GM12891 (cell line): Measurements from ENCODE around the gene BPI.

ENCODE experiments used
- POLR2A ChIP-seq: IDR thresholded peaks from 2 replicates; pipeline ENCODE4 v1.6.1; 2011; ENCODE audit warnings: low read depth, low read length, control low read depth
- POLR2AphosphoS5 ChIP-seq: IDR thresholded peaks from 2 replicates; pipeline ENCODE4 v1.6.1; 2011; ENCODE audit warnings: low read depth, low read length, control low read depth
- TAF1 ChIP-seq: IDR thresholded peaks from 2 replicates; pipeline ENCODE4 v1.6.1; 2011; ENCODE audit warnings: low read depth, low read length, control low read depth

GRCh38 chr20:38277691-38278090 is 26.3 kb upstream of the BPI start:
- TF ChIP-seq TAF1, result no peak
- no peak for TF ChIP-seq POLR2A
- no peak for TF ChIP-seq POLR2AphosphoS5
